Lung (tissue), 16 donors: Measurements from ENCODE around the gene GIPR. TPM values are rescaled to one million over a fixed set of nuclear protein-coding genes. Genes with fewer than 3 reads are reported as not detected.

ENCODE experiments used
- ATAC-seq: fragments of 200-7000 bp; cut with Tn5 transposase; one replicate; pipeline ENCODE4 v1.9.1; 2020; ENCODE audit warnings: moderate number of reproducible peaks; ENCODE audit not compliant: insufficient read depth, low FRiP score
- DNase-seq, 3 donors: peaks; one replicate each; pipeline ENCODE4 v3.0.0-alpha.2; 2013 to 2017
- H3K27ac ChIP-seq, 2 donors: one replicate each; pipeline ENCODE4 v1.5.1; 2013; ENCODE audit warnings: mild to moderate bottlenecking in 2 of 2, moderate library complexity in 2 of 2, control low read depth in 1 of 2, inconsistent platforms in 1 of 2, low read depth in 1 of 2, low read length in 1 of 2
- H3K27me3 ChIP-seq, 3 donors: one replicate each; pipeline ENCODE4 v1.5.1; 2013; ENCODE audit warnings: low read length in 2 of 3; ENCODE audit not compliant: control insufficient read depth in 3 of 3, insufficient read depth in 3 of 3
- H3K36me3 ChIP-seq, 4 donors: one replicate each; pipeline ENCODE4 v1.5.1; 2013; ENCODE audit warnings: low read length in 4 of 4, mild to moderate bottlenecking in 1 of 4, moderate library complexity in 1 of 4; ENCODE audit not compliant: control insufficient read depth in 4 of 4, insufficient read depth in 4 of 4
- H3K4me1 ChIP-seq, 5 donors: one replicate each; pipeline ENCODE4 v1.5.1; 2013; ENCODE audit warnings: low read length in 5 of 5, mild to moderate bottlenecking in 2 of 5, moderate library complexity in 1 of 5; ENCODE audit not compliant: control insufficient read depth in 5 of 5, insufficient read depth in 5 of 5
- H3K4me3 ChIP-seq: one replicate; pipeline ENCODE4 v1.5.1; 2013; ENCODE audit warnings: mild to moderate bottlenecking, control low read depth, moderate library complexity
- H3K9ac ChIP-seq, 2 donors: one replicate each; pipeline ENCODE4 v1.5.1; 2013; ENCODE audit warnings: low read length in 2 of 2, control low read depth in 1 of 2; ENCODE audit not compliant: insufficient read depth in 1 of 2
- H3K9me3 ChIP-seq, 4 donors: one replicate each; pipeline ENCODE4 v1.5.1; 2013; ENCODE audit warnings: low read length in 3 of 4, mild to moderate bottlenecking in 1 of 4, moderate library complexity in 1 of 4; ENCODE audit not compliant: control insufficient read depth in 4 of 4, insufficient read depth in 3 of 4
- CTCF ChIP-seq: IDR thresholded peaks from 2 replicates; pipeline ENCODE4 v1.5.1; 2012; ENCODE audit warnings: mild to moderate bottlenecking; ENCODE audit errors: control extremely low read depth, extremely low read depth
- WGBS, 2 donors: extraction: QIAGEN DNeasy Blood & Tissue Kit; methylation state at CpG; one replicate each; pipeline ENCODE4 v1.1.7; 2013; 5-methylcytosine and 5-hydroxymethylcytosine counted together
- long read RNA-seq, 5 donors: transcript quantifications; one replicate each; lab custom pipeline, GENCODE V29; 2026
- polyA plus RNA-seq, 2 donors: library from polyadenylated mRNA; stranded (reverse); fragments of 200-250 nt; gene quantifications; one replicate each; pipeline ENCODE4 v1.2.1, GENCODE V29; 2013
- total RNA-seq, 2 donors: library from RNA; depleted of rRNA in 1 of 2; stranded (reverse); fragments of >200 nt in 1 of 2; gene quantifications; one replicate each; pipeline ENCODE4 v1.2.1, GENCODE V29; 2014 to 2021
- donor health status: control.
- donor health status: control.
- donor health status: Bipolar disorder and iron deficiency.
- donor health status: healthy.
- donor health status: DM: yes; HTN: yes; CAD: no.

The GIPR gene
- total RNA-seq (10 to 100 TPM in 1 of 2 donors, 1 to 10 TPM in 1; 4.7 to 14.9 TPM), polyA plus RNA-seq (1 to 10 TPM; 2.2 to 6.4 TPM)
- long read RNA-seq, donor 1 = 0 reads
- long read RNA-seq, donor 2 = 0 reads
- long read RNA-seq, donor 3 = 0 reads
- long read RNA-seq, donor 4 = 0 reads
- long read RNA-seq, donor 5 = 0 reads

DNA sequence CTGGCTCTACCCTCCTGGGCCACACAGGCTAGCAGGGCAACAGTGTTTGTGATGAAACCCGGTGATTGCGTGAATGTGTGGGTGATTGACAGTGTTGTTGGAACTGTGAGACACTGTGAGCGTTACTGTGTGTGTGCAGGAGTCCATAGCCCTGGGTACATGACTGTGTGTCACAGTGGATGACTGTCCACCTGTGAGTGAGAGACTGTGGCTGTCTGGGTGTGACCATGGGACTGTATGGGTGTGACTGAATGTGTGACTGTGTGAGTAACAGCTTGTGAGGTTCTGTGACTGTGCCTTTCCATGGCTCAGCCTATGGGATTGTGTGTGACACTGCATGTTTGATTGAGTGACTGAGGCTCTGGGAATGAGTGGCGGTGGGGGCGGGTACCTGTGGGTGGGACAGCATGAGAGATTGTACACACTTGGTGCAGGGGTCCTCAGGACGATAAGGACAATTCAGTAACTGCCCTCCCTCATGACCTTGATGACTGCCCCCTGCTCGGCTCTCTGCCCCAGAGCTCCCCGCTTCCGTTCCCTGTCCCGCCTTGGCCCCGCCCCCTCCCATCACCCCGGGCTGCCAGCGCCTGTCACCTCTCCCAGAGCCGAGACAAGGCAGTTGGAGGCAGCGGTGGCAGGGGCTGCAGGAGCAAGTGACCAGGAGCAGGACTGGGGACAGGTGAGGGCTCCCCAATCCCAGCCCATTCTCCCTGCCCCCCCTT is at the start of gene GIPR:
Gene GIPR (plus strand): TSS at position 602 of the 722 bp plus-strand sequence. CDS start 1,300 bp downstream, outside the sequence.
- DNase-seq = peak; percentile 12 to 54 (median 20)
- Histone ChIP-seq H3K36me3 (no peaks in the 10 kb centered on the region), H3K27me3 (peaks cover 3 to 33% (median 28%) of the 10 kb centered on the region in 3 donors), H3K27ac (peak within 1 kb of the TSS in 1 of 2 donors; percentile 51), H3K9ac (no peak within 1 kb of the TSS), H3K9me3 (no peaks in the 10 kb centered on the region), H3K4me3 (no peak within 1 kb of the TSS), H3K4me1 (peaks cover 0 to 16% (median 3%) of the 10 kb centered on the region in 5 donors)
- no peak for TF ChIP-seq CTCF
- ATAC-seq = peak; percentile 32
- WGBS, 2 donors = 7 to 8% methylated on average over 15 of the region's 15 CpGs

DNA sequence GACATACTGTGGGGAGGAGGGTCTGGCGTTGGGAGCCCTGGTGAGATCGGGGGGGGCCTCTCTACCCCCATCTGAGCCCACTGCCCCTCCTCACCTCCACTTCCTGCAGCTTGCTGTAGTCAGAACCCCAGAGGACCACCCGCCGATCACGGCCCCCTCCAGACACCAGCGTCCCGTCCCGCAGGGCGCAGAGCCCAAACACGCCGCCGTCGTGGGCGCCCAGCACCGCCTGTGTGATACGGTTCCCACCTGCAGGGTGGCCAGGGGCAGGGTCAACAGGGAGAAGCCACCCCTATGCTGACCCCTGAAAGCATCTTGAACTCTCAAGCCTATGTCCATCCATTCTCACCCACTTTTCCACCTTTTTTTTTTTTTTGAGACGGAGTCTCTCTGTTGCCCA is 46.6 kb upstream of the GIPR start:
- H3K27ac ChIP-seq = no peak overlapping the region
- peaks cover 0 to 42% (median 20%) of the 10 kb centered on the region in 4 donors for H3K36me3 ChIP-seq
- no peaks in the 10 kb centered on the region for H3K27me3 ChIP-seq
- DNase-seq (no peak), ATAC-seq (no peak)
- no peak for TF ChIP-seq CTCF
- H3K4me3 ChIP-seq = no peak overlapping the region
- WGBS, 2 donors = 91 to 97% methylated on average over 15 to 17 of the region's 17 CpGs
- no peak overlapping the region for H3K9ac ChIP-seq
- H3K4me1 ChIP-seq = no peaks in the 10 kb centered on the region
- H3K9me3 ChIP-seq = no peaks in the 10 kb centered on the region

DNA sequence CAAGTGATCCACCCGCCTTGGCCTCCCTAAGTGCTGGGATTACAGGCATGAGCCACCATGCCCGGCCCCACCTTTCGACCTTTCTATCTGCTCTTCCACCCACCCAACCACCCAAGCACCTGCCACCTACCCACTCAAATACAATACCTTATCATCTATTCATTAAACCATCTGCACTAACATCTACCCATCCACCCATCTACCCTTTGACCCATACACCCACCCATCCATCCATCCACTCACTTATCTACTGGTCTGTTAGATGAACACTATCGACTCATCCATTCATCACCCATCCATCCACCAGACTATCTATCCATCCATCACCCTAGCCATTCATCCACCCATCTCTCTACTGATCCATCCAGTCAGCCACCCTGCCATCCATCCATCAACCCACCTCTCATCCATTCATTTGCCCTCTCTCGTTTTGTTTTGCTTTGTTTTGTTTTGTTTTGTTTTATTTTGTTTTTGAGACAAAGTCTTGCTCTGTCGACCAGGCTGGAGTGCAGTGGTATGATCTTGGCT is 46.0 kb upstream of the GIPR start:
- 87 to 92% methylated on average over 6 of the region's 6 CpGs for WGBS, 2 donors
- Histone ChIP-seq H3K27me3 (no peaks in the 10 kb centered on the region), H3K4me3 (no peak overlapping the region), H3K4me1 (no peaks in the 10 kb centered on the region), H3K9me3 (no peaks in the 10 kb centered on the region), H3K27ac (no peak overlapping the region), H3K9ac (no peak overlapping the region), H3K36me3 (peaks cover 0 to 39% (median 20%) of the 10 kb centered on the region in 4 donors)
- no peak for ATAC-seq
- DNase-seq = no peak
- TF ChIP-seq CTCF = no peak
